Esophagus muscularis mucosa (tissue), 4 donors: ENCODE data around the gene MAP1LC3B2. TPM values are rescaled to one million over a fixed set of nuclear protein-coding genes. Genes with fewer than 3 reads are reported as not detected.
A peak's percentile ranks its signal among the peaks of the same experiment; 100 is the strongest.

ENCODE experiments used
- DNase-seq: peaks from one replicate; pipeline ENCODE4 v3.0.0-alpha.2; 2017; ENCODE audit errors: extremely low spot score
- H3K27ac ChIP-seq, 4 donors: fragments of 200-600 bp; sonication (generic); replicated peaks in 1 of 4; 1 replicate in 3 of 4; 2 replicates in 1 of 4; pipeline ENCODE4 v1.5.1; 2016 to 2019; ENCODE audit warnings: mild to moderate bottlenecking in 1 of 4
- H3K27me3 ChIP-seq, 4 donors: fragments of 200-600 bp; sonication (generic); one replicate each; pipeline versions ENCODE4 v1.5.1 to v1.6.0; 2016 to 2019
- H3K36me3 ChIP-seq, 4 donors: fragments of 200-600 bp; sonication (generic); one replicate each; pipeline ENCODE4 v1.5.1; 2016 to 2019
- H3K4me1 ChIP-seq, 4 donors: fragments of 200-600 bp; sonication (generic); one replicate each; pipeline ENCODE4 v1.5.1; 2016 to 2019
- H3K4me3 ChIP-seq, 4 donors: fragments of 200-600 bp; sonication (generic); 1 replicate in 2 of 4; 2 replicates in 2 of 4; pipeline ENCODE4 v1.5.1; 2016 to 2019; ENCODE audit warnings: mild to moderate bottlenecking in 4 of 4, moderate library complexity in 1 of 4
- H3K9me3 ChIP-seq, 4 donors: fragments of 200-600 bp; sonication (generic); 1 replicate in 3 of 4; 2 replicates in 1 of 4; pipeline ENCODE4 v1.5.1; 2016 to 2019
- EP300 ChIP-seq: sonication (generic); formaldehyde crosslinking; IDR thresholded peaks from one replicate; pipeline ENCODE4 v1.6.1; 2017; ENCODE audit warnings: antibody characterized with exemption
- POLR2A ChIP-seq: fragments of 450-650 bp; IDR thresholded peaks from one replicate; pipeline ENCODE4 v1.6.1; 2017; ENCODE audit warnings: antibody characterized with exemption, moderate library complexity, mild to moderate bottlenecking, low read depth
- POLR2AphosphoS5 ChIP-seq, 2 donors: sonication (generic); formaldehyde crosslinking; IDR thresholded peaks; one replicate each; pipeline ENCODE4 v1.6.1; 2017; ENCODE audit warnings: antibody characterized with exemption in 2 of 2
- WGBS: methylation state at CpG from one replicate; pipeline ENCODE4 v1.1.5; 2018; 5-methylcytosine and 5-hydroxymethylcytosine counted together
- intact Hi-C: fragments of 100-400 bp; cut with DNase I; formaldehyde crosslinking; loops from one replicate; pipeline ENCODE4 v1.15.1; 2023
- total RNA-seq, 4 donors: library from RNA; depleted of rRNA; stranded (reverse); fragments of >200 nt; gene quantifications; one replicate each; pipeline versions ENCODE4 v1.1.0 to v1.2.1, GENCODE V29; 2016
- TF ChIP-seq, protein P1 (sequence below), 3 experiments: fragments of 200-600 bp in 2 of 3; fragments of 450-650 bp in 1 of 3; sonication (generic) in 2 of 3; IDR thresholded peaks; one replicate each; pipeline ENCODE4 v1.5.1; 2017 to 2019; ENCODE audit warnings: antibody characterized with exemption in 3 of 3, mild to moderate bottlenecking in 2 of 3, moderate library complexity in 1 of 3

Gene MAP1LC3B2
- total RNA-seq, 4 donors from 2014 or later, result 0.83 to 3.0 (median 1.8) TPM; not detected in 1

DNA sequence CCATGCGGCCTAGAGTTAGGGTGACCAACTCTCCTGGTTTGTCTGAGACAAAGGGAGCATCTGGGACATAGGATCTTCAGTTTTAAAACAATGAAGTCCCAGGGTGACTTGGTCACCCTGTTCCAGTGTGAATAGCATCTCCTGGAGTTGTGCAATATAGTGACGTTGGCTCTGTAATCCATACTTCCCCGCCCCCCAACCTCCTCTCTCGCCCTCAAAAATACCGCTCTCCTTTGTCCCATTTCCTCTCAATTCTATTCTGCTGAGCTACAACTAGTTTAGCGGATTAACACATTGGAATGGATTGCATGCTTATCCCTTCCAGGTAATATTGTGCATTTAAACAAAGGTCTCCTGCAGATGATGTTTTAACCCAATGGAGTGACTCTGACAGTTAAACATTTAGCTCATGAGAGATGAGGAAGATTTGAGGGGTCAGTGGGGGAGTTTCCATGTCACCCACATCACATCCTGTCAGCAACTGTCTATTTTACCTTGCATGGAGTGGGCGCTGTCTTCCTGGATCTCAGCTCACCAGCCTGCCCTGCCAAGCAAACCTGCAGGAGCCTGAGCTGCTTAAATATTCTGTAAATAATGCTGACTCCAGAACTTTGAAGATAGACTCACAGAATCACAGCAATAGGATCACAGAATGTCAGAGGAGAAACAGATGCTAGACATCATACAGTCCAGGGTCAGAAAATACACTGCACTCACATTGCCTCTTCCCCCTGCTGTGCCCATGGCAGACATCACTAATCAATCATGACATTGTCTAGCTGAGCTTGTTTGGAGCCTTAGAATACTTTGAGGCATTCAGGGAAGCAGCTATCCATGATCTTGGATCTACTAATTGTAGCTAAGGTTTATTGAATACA, 43.0 kb downstream of the MAP1LC3B2 start:
- 86% methylated on average over 7 of the region's 7 CpGs for WGBS
- no peak for DNase-seq
- no peak for TF ChIP-seq EP300
- no peak for TF ChIP-seq POLR2AphosphoS5 (IDR thresholded peaks at IDR 0.05)
- TF ChIP-seq, protein P1, sequence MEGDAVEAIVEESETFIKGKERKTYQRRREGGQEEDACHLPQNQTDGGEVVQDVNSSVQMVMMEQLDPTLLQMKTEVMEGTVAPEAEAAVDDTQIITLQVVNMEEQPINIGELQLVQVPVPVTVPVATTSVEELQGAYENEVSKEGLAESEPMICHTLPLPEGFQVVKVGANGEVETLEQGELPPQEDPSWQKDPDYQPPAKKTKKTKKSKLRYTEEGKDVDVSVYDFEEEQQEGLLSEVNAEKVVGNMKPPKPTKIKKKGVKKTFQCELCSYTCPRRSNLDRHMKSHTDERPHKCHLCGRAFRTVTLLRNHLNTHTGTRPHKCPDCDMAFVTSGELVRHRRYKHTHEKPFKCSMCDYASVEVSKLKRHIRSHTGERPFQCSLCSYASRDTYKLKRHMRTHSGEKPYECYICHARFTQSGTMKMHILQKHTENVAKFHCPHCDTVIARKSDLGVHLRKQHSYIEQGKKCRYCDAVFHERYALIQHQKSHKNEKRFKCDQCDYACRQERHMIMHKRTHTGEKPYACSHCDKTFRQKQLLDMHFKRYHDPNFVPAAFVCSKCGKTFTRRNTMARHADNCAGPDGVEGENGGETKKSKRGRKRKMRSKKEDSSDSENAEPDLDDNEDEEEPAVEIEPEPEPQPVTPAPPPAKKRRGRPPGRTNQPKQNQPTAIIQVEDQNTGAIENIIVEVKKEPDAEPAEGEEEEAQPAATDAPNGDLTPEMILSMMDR (IDR thresholded peaks at IDR 0.05), result no peak
- no peak for TF ChIP-seq POLR2A
- Histone ChIP-seq H3K27me3 (no peaks in the 10 kb centered on the region), H3K27ac (peak overlapping the region in 2 of 4 donors; percentile 14 to 89), H3K36me3 (no peaks in the 10 kb centered on the region), H3K4me1 (peaks cover 20 to 39% (median 31%) of the 10 kb centered on the region in 4 donors), H3K9me3 (no peaks in the 10 kb centered on the region), H3K4me3 (no peak overlapping the region)
- intact Hi-C loops, result loop anchor here (5.0 kb wide), 2 partner anchors 590 to 605 kb away; no protein-coding TSS in a partner anchor

DNA sequence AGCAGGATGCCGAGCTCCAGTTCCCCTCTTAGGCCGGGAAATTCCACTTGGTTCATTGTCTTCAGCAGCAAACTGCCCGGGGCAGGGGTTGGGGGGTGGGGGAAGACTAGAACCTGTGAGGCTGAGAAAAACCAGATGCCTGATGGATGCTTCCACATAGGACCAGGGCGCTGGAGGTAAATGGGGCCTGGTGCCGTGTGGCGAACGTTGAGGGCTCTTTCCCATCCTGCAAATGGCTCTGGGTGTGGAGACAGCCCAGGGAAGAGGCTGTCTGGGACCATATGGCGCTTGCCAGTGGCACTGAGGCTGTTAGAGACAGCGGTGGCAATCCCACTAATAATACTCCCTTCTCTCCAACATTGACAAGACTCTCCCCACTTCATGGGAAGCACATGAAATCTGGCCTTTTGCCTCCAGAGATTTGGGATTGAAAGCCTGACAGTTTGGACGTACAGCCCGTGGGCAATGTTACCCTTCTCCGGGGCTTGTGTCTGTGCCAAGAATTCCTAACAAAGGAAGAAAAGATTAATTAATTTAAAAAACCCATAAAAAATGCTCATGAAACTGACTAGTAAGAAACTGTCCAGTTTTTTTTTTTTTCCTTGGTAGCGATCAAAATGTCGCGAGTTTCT, 44.5 kb downstream of the MAP1LC3B2 start:
- intact Hi-C loops, result loop anchor here (5.0 kb wide), 2 partner anchors 591 to 606 kb away; no protein-coding TSS in a partner anchor
- H3K4me1 ChIP-seq, result peaks cover 15 to 34% (median 25%) of the 10 kb centered on the region in 4 donors
- no peak for DNase-seq
- no peak overlapping the region for H3K27ac ChIP-seq
- no peaks in the 10 kb centered on the region for H3K27me3 ChIP-seq
- 76% methylated on average over 11 of the region's 15 CpGs for WGBS
- no peaks in the 10 kb centered on the region for H3K36me3 ChIP-seq
- TF ChIP-seq POLR2AphosphoS5 (IDR thresholded peaks at IDR 0.05) (no peak), EP300 (no peak), POLR2A (no peak)
- TF ChIP-seq, protein P1 (IDR thresholded peaks at IDR 0.05), result no peak
- no peaks in the 10 kb centered on the region for H3K9me3 ChIP-seq
- no peak overlapping the region for H3K4me3 ChIP-seq

DNA sequence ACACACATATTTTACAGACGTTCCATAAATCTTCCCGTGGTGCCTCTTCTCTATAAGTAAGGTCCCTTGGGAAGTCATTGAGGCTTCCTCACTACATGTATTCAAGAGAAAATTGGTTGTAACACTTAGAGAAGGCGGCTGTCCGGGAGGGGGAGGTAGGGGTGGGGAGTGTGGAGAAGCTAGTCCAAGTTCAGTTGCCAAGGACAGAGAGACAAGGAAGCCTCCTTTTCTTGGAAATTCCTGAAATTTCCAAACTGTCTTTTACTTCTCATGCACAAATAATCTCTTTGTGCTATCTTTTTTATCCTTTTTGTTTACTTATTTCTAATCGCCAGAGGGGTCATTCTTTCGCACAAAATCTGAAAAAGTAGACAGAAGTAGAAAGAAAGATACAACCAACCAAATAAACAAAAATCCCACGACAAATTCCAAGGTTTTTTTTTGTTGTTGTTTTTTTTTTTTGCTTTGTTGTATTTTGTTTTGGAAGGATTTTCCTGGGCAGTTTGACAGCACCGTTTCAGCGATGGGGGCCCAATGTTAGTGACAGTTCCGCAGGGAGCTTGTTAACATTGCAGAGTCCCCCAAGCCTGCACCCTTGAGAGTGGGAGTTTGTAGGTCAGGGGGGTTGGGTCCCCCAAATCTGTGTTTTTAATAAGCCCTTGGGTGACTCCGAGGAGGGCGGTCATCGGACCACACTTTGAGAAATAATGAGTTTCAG, 45.2 kb downstream of the MAP1LC3B2 start:
- H3K4me3 ChIP-seq, result peak overlapping the region in 1 of 4 donors; percentile 13
- DNase-seq, result no peak
- WGBS, result 71% methylated on average over 13 of the region's 13 CpGs

DNA sequence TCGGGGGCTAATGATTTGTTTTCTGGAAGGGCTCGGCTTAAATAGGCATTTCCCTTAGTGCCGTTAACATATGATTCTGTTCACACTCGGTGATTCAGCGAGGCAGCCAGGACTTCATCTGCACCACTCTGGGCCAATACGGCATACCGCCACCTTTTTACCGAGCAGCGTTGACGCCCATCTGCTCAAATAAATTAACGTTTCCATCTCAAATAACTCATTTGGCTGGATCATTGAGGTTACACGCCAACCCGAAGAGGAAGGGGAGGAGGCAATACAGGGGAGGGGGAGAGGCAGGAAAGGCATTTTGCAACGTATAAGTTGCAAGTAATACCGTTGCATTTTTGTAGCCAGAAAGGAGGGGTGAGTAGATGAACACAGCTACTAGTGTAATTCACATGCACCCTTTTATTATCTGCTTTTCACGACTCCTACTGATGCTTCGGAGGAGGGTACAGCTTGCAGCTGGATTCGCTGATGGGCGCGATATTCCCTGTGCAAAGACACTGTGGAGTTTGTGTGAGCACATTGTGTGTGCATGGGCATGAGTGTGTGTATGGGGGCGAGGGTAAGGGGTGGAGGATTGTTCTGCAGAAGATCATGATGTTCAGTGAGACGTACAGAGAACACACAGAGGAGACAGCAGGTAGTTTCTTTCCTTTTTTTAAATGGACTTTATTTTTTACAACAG, 45.9 kb downstream of the MAP1LC3B2 start:
- intact Hi-C loops, result loop anchor here (5.0 kb wide), 2 partner anchors 593 to 608 kb away; no protein-coding TSS in a partner anchor
- no peaks in the 10 kb centered on the region for H3K27me3 ChIP-seq
- no peak for TF ChIP-seq POLR2A
- no peak for TF ChIP-seq EP300
- TF ChIP-seq POLR2AphosphoS5 (IDR thresholded peaks at IDR 0.05), result no peak
- TF ChIP-seq, protein P1 (IDR thresholded peaks at IDR 0.05), result no peak
- no peaks in the 10 kb centered on the region for H3K36me3 ChIP-seq
- H3K4me3 ChIP-seq, result peak overlapping the region in 1 of 4 donors; percentile 13
- H3K9me3 ChIP-seq, result no peaks in the 10 kb centered on the region
- peaks cover 7 to 28% (median 14%) of the 10 kb centered on the region in 4 donors for H3K4me1 ChIP-seq
- no peak overlapping the region for H3K27ac ChIP-seq
- 89% methylated on average over 22 of the region's 22 CpGs for WGBS
- DNase-seq, result no peak

More for the DNA sequence above, 45.2 kb downstream of the MAP1LC3B2 start:
- no peak overlapping the region for H3K27ac ChIP-seq
- intact Hi-C loops, result loop anchor here (5.0 kb wide), 2 partner anchors 592 to 607 kb away; no protein-coding TSS in a partner anchor
- no peaks in the 10 kb centered on the region for H3K27me3 ChIP-seq
- no peaks in the 10 kb centered on the region for H3K36me3 ChIP-seq
- H3K4me1 ChIP-seq, result peaks cover 13 to 30% (median 18%) of the 10 kb centered on the region in 4 donors
- H3K9me3 ChIP-seq, result no peaks in the 10 kb centered on the region
- TF ChIP-seq POLR2AphosphoS5 (IDR thresholded peaks at IDR 0.05) (no peak), POLR2A (no peak), EP300 (no peak)
- TF ChIP-seq, protein P1 (IDR thresholded peaks at IDR 0.05), result no peak
